GM19043 (cell line): ENCODE data around the gene GRAMD2A.

ENCODE experiments used
- ATAC-seq: cut with Tn5 transposase; IDR thresholded peaks from one replicate; pipeline ENCODE4 v1.9.1; 2021; ENCODE audit warnings: low read depth; ENCODE audit not compliant: unreplicated experiment

Gene GRAMD2A

GRCh38 chr15:72169236-72169920 is 28.2 kb downstream of the GRAMD2A start:
- ATAC-seq = no peak

- ATAC-seq = no peak
These were observed 28.8 kb downstream of the GRAMD2A start for GRCh38 chr15:72168808-72169190.

- no peak for ATAC-seq
These were observed 29.3 kb downstream of the GRAMD2A start for GRCh38 chr15:72168131-72168807.

GRCh38 chr15:72167445-72167844 is 30.1 kb downstream of the GRAMD2A start:
- no peak for ATAC-seq

GRCh38 chr15:72166716-72167417 is 30.7 kb downstream of the GRAMD2A start:
- ATAC-seq = no peak

- no peak for ATAC-seq
These were observed 33.9 kb downstream of the GRAMD2A start for GRCh38 chr15:72163719-72164118.

GRCh38 chr15:72162569-72162968 is 35.0 kb downstream of the GRAMD2A start:
- ATAC-seq = no peak

- ATAC-seq = no peak
These were observed 36.0 kb downstream of the GRAMD2A start for GRCh38 chr15:72161361-72162132.

GRCh38 chr15:72160696-72161245 is 36.8 kb downstream of the GRAMD2A start:
- ATAC-seq = no peak

GRCh38 chr15:72156928-72157327 is 40.7 kb downstream of the GRAMD2A start:
- ATAC-seq = no peak

- peak; percentile 66 for ATAC-seq
These were observed 41.7 kb downstream of the GRAMD2A start for GRCh38 chr15:72155635-72156616.

- no peak for ATAC-seq
These were observed 42.5 kb downstream of the GRAMD2A start for GRCh38 chr15:72155003-72155621.

- ATAC-seq = no peak
These were observed 43.3 kb downstream of the GRAMD2A start for GRCh38 chr15:72154316-72154715.

GRCh38 chr15:72153269-72154000 is 44.2 kb downstream of the GRAMD2A start:
- no peak for ATAC-seq

- ATAC-seq = no peak
These were observed 50.2 kb downstream of the GRAMD2A start for GRCh38 chr15:72147418-72147817.

- ATAC-seq = no peak
These were observed 50.7 kb downstream of the GRAMD2A start for GRCh38 chr15:72146934-72147333.

- ATAC-seq = no peak
These were observed 51.4 kb downstream of the GRAMD2A start for GRCh38 chr15:72146221-72146620.
